ENCODE results near the gene ETV1. TPM values are rescaled to one million over a fixed set of nuclear protein-coding genes. Genes with fewer than 3 reads are reported as not detected.
A peak's percentile ranks its signal among the peaks of the same experiment; 100 is the strongest.

The ETV1 gene
- total RNA-seq, 6 donors from 2014 or later, result 33.2 to 74.6 (median 50.2) TPM

GRCh38 chr7:13991791-13992595, 2.5 kb upstream of the ETV1 start:
- TF ChIP-seq POLR2AphosphoS5 (IDR thresholded peaks at IDR 0.05), result no peak
- TF ChIP-seq POLR2A (IDR thresholded peaks at IDR 0.05), result no peak
- no peak for TF ChIP-seq EP300 (IDR thresholded peaks at IDR 0.05)
- TF ChIP-seq CTCF (IDR thresholded peaks at IDR 0.05), result no peak
- Histone ChIP-seq H3K36me3 (no peaks in the 10 kb centered on the region), H3K27ac (peak overlapping the region; percentile 78 to 87 (median 83)), H3K4me3 (peak overlapping the region in 3 of 4 donors; percentile 54 to 64 (median 57)), H3K9me3 (no peaks in the 10 kb centered on the region), H3K27me3 (no peaks in the 10 kb centered on the region), H3K4me1 (peaks cover 0 to 5% (median 4%) of the 10 kb centered on the region in 4 donors)
- DNase-seq (no peak), ATAC-seq (ENCODE audit: low FRiP score in 2 of 2) (no peak)
- WGBS, 2 donors, result 58 to 64% methylated on average over 12 of the region's 12 CpGs

- Histone ChIP-seq H3K36me3 (no peaks in the 10 kb centered on the region), H3K4me1 (peaks cover 0 to 5% (median 4%) of the 10 kb centered on the region in 4 donors), H3K27me3 (no peaks in the 10 kb centered on the region), H3K4me3 (peak overlapping the region; percentile 48 to 64 (median 56)), H3K27ac (peak overlapping the region; percentile 81 to 89 (median 86)), H3K9me3 (no peaks in the 10 kb centered on the region)
- 1% methylated on average over 21 to 38 of the region's 38 CpGs for WGBS, 2 donors
- ATAC-seq (ENCODE audit: low FRiP score in 2 of 2), result peak; percentile 98 to 99
- peak; percentile 93 to 94 for DNase-seq
- TF ChIP-seq EP300 (IDR thresholded peaks at IDR 0.05), result no peak
- peak in 2 of 4 donors; percentile 22 to 69 for TF ChIP-seq POLR2A (IDR thresholded peaks at IDR 0.05)
- peak in 1 of 2 donors; percentile 57 for TF ChIP-seq POLR2AphosphoS5 (IDR thresholded peaks at IDR 0.05)
- TF ChIP-seq CTCF (IDR thresholded peaks at IDR 0.05), result peak in 1 of 6 experiments; percentile 35
Observed at GRCh38 chr7:13990984-13991790, 1.7 kb upstream of the ETV1 start.

DNA sequence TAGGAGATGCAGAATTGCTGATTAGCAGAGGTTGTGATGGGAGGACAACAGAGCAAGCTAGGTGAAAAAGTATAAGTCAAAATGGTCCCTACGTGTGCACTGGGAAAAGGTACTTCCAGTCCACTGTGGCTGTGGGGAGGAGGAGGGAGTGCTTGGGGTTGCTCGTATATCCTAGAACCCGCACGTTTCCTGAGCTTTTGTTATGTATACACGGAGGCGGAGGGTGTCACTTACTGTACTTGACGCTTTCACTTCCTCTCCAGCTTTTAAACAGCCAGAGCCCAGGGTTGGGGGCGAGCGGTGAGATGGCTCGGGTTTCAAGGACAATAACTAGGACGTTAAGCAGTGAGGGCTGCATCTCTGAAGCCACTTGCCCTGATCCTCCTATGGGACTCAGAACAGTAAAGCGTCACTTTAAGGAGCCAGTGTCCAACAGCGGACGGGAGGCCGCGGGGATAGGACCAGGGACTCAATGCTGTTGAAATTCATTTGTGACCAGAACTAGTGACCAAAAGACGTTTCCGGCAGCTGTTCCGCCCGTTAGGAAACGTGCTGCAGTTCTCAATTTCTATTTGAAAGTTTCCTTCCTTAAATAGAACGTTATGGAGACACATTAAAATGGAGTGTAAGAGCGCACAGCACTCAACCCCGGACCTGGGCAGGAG, 985 bp upstream of the ETV1 start:
- DNase-seq (peak in 1 of 2 donors; percentile 55), ATAC-seq (ENCODE audit: low FRiP score in 2 of 2) (peak; percentile 61 to 76)
- TF ChIP-seq POLR2AphosphoS5 (IDR thresholded peaks at IDR 0.05), result no peak
- TF ChIP-seq EP300 (IDR thresholded peaks at IDR 0.05), result no peak
- TF ChIP-seq CTCF (IDR thresholded peaks at IDR 0.05), result no peak
- peak in 1 of 4 donors; percentile 36 for TF ChIP-seq POLR2A (IDR thresholded peaks at IDR 0.05)
- 1% methylated on average over 19 to 24 of the region's 24 CpGs for WGBS, 2 donors
- Histone ChIP-seq H3K27me3 (no peaks in the 10 kb centered on the region), H3K27ac (peak overlapping the region; percentile 81 to 89 (median 86)), H3K9me3 (no peaks in the 10 kb centered on the region), H3K4me1 (peaks cover 0 to 5% (median 4%) of the 10 kb centered on the region in 4 donors), H3K36me3 (no peaks in the 10 kb centered on the region), H3K4me3 (peak overlapping the region; percentile 48 to 64 (median 56))

DNA sequence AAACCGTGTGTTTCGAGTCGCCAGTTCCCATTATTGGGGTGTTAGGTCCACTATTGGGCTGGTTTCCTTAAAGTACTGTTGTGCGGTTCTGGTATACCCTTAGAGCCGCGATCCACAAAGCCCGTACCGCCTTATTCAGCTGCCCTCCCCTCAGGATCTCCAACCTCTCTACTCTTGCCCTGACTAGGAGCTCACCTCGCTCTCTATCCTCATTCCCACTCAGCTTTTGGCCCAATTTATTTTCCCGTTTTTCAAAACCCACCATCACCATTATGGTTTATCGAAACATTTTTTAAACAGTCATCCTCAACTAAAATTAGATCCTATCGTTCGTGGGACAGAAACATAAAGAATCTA, 461 bp upstream of the ETV1 start:
- Histone ChIP-seq H3K27me3 (no peaks in the 10 kb centered on the region), H3K9me3 (no peaks in the 10 kb centered on the region), H3K27ac (peak overlapping the region; percentile 81 to 89 (median 86)), H3K36me3 (no peaks in the 10 kb centered on the region), H3K4me1 (peaks cover 0 to 5% (median 4%) of the 10 kb centered on the region in 4 donors), H3K4me3 (peak overlapping the region; percentile 8 to 64 (median 56))
- 0% methylated on average over 10 to 12 of the region's 13 CpGs for WGBS, 2 donors
- no peak for TF ChIP-seq CTCF (IDR thresholded peaks at IDR 0.05)
- TF ChIP-seq POLR2AphosphoS5 (IDR thresholded peaks at IDR 0.05), result no peak
- no peak for TF ChIP-seq POLR2A (IDR thresholded peaks at IDR 0.05)
- TF ChIP-seq EP300 (IDR thresholded peaks at IDR 0.05), result no peak
- DNase-seq (no peak), ATAC-seq (ENCODE audit: low FRiP score in 2 of 2) (peak; percentile 3 to 9)

Measured in upper lobe of left lung (tissue), 6 donors.